ENCODE measurements around the gene PTTG1IP. TPM values are rescaled to one million over a fixed set of nuclear protein-coding genes. Genes with fewer than 3 reads are reported as not detected.

Gene PTTG1IP
- total RNA-seq, 4 donors from 2014 or later, result 83.1 to 132 (median 114) TPM

DNA sequence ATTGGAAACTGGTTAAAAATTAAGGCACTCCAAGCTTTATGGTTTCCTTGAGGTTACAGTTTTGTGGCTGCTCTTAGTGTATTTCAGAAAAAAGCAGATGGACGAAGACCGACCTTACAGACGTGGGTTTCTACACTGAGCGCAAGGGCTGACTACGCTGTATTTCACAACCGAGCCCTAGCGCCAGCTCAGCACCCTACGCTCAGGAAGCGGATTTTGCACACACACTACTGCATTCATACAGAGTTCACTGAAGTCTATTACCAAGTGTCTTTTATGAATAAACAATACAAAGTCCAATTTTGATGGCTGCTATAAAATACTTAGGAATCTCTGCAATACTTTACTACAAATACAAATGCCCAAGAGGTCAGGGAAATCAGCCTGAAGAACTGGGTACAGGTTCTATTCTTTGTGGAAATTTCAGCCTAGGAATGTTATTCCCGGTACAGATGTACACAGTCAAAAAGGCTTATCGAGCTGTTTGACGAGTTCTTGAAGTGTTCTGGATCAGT is 23.8 kb downstream of the PTTG1IP start:
- WGBS, 2 donors, result 83 to 91% methylated on average over 12 of the region's 12 CpGs
- TF ChIP-seq POLR2A (IDR thresholded peaks at IDR 0.05), result no peak
- TF ChIP-seq, protein P1, sequence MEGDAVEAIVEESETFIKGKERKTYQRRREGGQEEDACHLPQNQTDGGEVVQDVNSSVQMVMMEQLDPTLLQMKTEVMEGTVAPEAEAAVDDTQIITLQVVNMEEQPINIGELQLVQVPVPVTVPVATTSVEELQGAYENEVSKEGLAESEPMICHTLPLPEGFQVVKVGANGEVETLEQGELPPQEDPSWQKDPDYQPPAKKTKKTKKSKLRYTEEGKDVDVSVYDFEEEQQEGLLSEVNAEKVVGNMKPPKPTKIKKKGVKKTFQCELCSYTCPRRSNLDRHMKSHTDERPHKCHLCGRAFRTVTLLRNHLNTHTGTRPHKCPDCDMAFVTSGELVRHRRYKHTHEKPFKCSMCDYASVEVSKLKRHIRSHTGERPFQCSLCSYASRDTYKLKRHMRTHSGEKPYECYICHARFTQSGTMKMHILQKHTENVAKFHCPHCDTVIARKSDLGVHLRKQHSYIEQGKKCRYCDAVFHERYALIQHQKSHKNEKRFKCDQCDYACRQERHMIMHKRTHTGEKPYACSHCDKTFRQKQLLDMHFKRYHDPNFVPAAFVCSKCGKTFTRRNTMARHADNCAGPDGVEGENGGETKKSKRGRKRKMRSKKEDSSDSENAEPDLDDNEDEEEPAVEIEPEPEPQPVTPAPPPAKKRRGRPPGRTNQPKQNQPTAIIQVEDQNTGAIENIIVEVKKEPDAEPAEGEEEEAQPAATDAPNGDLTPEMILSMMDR (IDR thresholded peaks at IDR 0.05), result no peak
- Histone ChIP-seq H3K27me3 (peaks cover 0 to 13% (median 0%) of the 10 kb centered on the region in 4 donors), H3K27ac (no peak overlapping the region), H3K36me3 (peaks cover 30 to 63% (median 34%) of the 10 kb centered on the region in 3 donors), H3K4me3 (no peak overlapping the region), H3K9me3 (no peaks in the 10 kb centered on the region), H3K4me1 (peaks cover 13 to 23% (median 17%) of the 10 kb centered on the region in 3 donors)
- no peak for DNase-seq
- intact Hi-C loops (cut with DNase I), result no loop called here

DNA sequence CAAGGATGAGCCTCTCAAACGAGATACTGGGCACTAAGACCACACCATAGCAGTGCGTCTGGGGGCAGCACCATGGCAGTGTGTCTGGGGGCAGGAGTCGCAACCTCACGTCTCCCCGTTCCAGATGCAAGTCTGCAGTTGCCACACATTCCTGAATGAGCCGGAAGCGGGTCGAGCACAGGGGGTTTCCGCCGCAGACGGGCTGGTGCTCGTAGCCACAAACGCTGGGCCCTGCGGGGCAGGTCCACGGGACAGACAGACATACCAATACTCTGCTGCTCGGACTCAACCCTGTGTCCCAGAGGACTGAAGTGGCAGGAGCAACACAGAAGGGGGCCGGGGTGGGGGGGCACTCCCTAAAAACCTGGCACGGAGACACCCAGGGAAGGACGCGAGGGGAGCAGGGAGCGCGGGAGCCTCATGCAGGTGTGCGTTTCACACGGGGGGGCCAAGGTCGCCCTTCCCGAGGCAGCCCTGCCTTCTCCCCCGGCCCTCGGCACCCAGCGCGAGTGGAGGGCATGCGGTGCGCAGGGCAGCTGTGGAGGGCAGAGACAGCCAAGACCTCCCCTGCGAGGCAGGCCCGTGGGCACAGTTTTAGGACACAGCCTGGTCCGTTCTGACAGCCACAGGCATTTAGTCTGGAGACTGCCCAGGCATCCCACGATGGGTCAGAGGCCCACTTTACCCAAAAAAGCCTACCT is 24.5 kb downstream of the PTTG1IP start:
- intact Hi-C loops (cut with DNase I), result no loop called here
- Histone ChIP-seq H3K27me3 (peaks cover 0 to 20% (median 0%) of the 10 kb centered on the region in 4 donors), H3K36me3 (peaks cover 24 to 56% (median 27%) of the 10 kb centered on the region in 3 donors), H3K27ac (no peak overlapping the region), H3K9me3 (no peaks in the 10 kb centered on the region), H3K4me1 (peaks cover 13 to 23% (median 17%) of the 10 kb centered on the region in 3 donors), H3K4me3 (no peak overlapping the region)
- DNase-seq, result no peak
- TF ChIP-seq, protein P1 (IDR thresholded peaks at IDR 0.05), result no peak
- TF ChIP-seq POLR2A (IDR thresholded peaks at IDR 0.05), result no peak
- WGBS, 2 donors, result 88 to 97% methylated on average over 12 to 20 of the region's 36 CpGs

DNA sequence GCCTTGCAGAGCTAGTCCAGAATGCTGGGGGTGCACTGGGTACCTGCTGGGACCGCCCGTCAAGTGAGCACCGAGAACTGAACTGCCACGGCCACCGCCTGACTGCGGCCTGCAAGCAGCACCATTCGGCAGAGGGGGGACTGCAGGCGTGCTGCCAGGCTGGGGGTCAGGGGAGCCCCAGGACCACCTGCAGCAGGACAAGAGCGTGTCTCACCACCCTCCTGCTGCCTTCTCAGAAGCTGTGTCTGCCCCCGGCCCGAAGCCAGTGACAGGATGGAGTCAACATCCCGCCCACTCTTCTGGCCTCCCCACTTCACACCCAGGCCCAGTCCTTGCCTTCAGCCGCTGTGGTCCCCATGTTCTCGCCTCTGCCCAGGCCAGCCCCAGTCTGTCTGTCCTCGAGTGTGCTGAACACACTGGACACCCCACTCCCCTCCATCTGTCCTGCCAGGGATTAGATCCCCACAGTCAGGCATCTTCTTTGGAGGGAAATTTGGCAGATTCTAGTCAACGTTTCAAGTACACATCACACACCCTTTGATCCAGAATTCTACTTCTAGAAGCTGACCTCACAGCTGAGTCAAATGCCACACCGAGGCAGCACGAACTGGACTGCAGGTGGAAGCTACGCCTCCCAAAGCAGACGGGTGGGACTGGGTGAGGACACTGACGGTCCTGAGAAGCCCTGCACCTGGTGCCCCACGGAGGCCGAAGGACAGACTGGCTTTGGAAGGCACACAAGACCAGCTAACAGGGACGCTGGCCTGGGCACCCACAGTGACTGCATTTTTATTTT is 26.0 kb downstream of the PTTG1IP start:
- intact Hi-C loops (cut with DNase I), result no loop called here
- 79 to 88% methylated on average over 11 to 12 of the region's 24 CpGs for WGBS, 2 donors
- peaks cover 0 to 35% (median 0%) of the 10 kb centered on the region in 4 donors for H3K27me3 ChIP-seq
- no peak overlapping the region for H3K27ac ChIP-seq
- DNase-seq, result no peak
- peaks cover 24 to 42% (median 24%) of the 10 kb centered on the region in 3 donors for H3K36me3 ChIP-seq
- peaks cover 13 to 23% (median 17%) of the 10 kb centered on the region in 3 donors for H3K4me1 ChIP-seq
- no peak overlapping the region for H3K4me3 ChIP-seq
- TF ChIP-seq POLR2A (IDR thresholded peaks at IDR 0.05), result no peak
- TF ChIP-seq, protein P1 (IDR thresholded peaks at IDR 0.05), result no peak
- H3K9me3 ChIP-seq, result no peaks in the 10 kb centered on the region

DNA sequence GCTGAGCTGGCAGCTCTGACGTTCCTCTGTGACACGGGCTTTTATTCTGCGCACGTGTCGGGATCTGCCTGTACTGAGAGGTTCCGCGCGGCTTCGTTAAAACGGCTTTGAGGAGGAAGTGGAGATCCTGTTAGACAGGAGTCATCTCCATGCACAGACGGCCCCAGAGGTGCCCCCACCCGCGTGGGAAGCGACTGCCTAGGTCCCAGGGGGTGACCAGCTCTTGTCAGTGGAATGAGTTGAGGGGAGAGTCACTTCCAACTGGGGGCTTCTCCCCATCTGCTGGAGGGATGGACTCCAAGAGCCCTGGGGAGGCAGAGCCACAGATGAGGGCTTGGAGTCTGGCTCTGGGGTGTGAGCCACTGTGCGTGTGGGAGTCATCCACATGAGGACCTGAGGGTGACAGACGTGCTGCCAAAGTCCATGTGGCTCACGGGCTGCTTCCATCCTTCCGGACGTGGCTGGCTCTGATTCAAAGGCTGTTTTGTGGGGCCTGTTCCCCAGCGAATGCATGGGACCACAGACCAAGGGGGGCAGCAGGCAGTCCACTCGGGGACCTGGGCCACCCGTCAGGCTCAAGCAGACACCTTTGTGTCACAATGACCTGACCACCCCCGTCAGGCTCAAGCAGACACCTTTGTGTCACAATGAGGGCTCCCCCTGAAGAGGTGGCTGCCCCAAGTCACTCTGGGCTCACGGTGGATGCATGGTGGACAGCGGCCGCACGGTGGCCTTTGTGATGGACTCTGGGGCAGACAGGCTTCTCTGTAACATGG is 26.8 kb downstream of the PTTG1IP start:
- H3K9me3 ChIP-seq, result no peaks in the 10 kb centered on the region
- DNase-seq, result no peak
- peak overlapping the region in 1 of 4 donors; percentile 50 for H3K27ac ChIP-seq
- H3K4me1 ChIP-seq, result peaks cover 13 to 23% (median 17%) of the 10 kb centered on the region in 3 donors
- intact Hi-C loops (cut with DNase I), result no loop called here
- H3K27me3 ChIP-seq, result peaks cover 0 to 43% (median 0%) of the 10 kb centered on the region in 4 donors
- 22 to 23% methylated on average over 15 to 20 of the region's 27 CpGs for WGBS, 2 donors
- peaks cover 24 to 34% (median 24%) of the 10 kb centered on the region in 3 donors for H3K36me3 ChIP-seq
- H3K4me3 ChIP-seq, result peak overlapping the region in 2 of 4 donors; percentile 37 to 61
- TF ChIP-seq, protein P1 (IDR thresholded peaks at IDR 0.05), result no peak
- TF ChIP-seq POLR2A (IDR thresholded peaks at IDR 0.05), result no peak
